Measurements from ENCODE around the gene LNX1. TPM values are rescaled to one million over a fixed set of nuclear protein-coding genes. Genes with fewer than 3 reads are reported as not detected.
A peak's percentile ranks its signal among the peaks of the same experiment; 100 is the strongest.

The LNX1 gene
- total and polyA plus RNA-seq, 2 donors (not counting 3 experiments of a cell fraction or from before 2014, with no cell fraction given), result 0.72 to 1.3 TPM

DNA sequence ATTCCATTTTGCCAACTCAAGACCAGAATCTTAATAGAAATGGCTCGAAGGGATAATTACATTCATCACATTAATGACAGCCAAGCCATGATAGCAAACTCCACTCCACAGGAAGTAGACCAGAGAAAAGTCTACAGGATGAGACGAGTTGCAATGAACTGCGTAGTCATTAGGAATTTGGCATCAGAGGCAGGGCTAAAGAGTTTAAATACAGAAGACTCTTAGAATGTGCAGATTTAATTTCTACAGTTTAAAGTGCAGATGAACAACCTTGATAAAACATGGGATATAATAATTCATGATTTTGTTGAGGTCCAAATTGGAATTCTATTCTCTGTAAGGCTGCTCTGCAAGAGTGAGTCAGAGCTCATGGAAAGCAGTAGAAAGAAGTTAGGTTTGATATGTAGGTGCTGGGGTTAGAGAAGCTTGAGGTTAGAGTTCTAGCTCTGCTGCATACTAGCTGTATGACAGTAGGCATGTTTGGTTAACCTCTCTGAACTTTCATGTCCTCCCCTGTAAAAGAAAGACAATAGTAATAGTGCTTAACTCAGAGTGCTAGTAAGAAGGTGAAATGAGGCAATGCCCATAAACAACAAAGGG is 32.2 kb downstream of the LNX1 start:
- Histone ChIP-seq H3K4me2 (ENCODE audit: insufficient read depth, low read length) (peak overlapping the region; percentile 90), H4K20me1 (replicated peaks; ENCODE audit: control insufficient read depth, extremely low read depth, insufficient read depth, low read length) (no peaks in the 10 kb centered on the region), H3K9me1 (replicated peaks; ENCODE audit: control insufficient read depth, extremely low read depth, insufficient read depth, low read length) (no peaks in the 10 kb centered on the region), H3K27me3 (ENCODE audit: control insufficient read depth in 2 of 2, insufficient read depth in 2 of 2, low read length in 2 of 2) (no peaks in the 10 kb centered on the region), H3K9ac (replicated peaks; ENCODE audit: extremely low read depth, insufficient read depth, low read length) (peak overlapping the region; percentile 79), H3K27ac (ENCODE audit: insufficient read depth, low read depth, low read length) (peak overlapping the region; percentile 95), H3K36me3 (ENCODE audit: control insufficient read depth in 2 of 2, extremely low read depth in 1 of 2, insufficient read depth in 2 of 2, low read length in 2 of 2) (no peaks in the 10 kb centered on the region), H2AFZ (ENCODE audit: low read depth, low read length) (no peak overlapping the region), H3K79me2 (ENCODE audit: control insufficient read depth, insufficient read depth, low read length) (no peaks in the 10 kb centered on the region), H3K4me1 (ENCODE audit: control insufficient read depth, extremely low read depth, insufficient read depth, low read length) (peaks cover 36% of the 10 kb centered on the region), H3K9me3 (replicated peaks; ENCODE audit: control insufficient read depth, insufficient read depth, low read length) (no peaks in the 10 kb centered on the region), H3K4me3 (replicated peaks in 1 of 3; ENCODE audit: insufficient read depth in 1 of 3, low read depth in 1 of 3, low read length in 3 of 3) (peak overlapping the region in 1 of 3 experiments; percentile 7)
- BruUV-seq (replicated peaks), result no TSS peak
- DNase-seq (ENCODE audit: low read depth, low spot score) (peak; percentile 44), FAIRE-seq (peak; percentile 50)
- CTCF ChIA-PET, result interaction anchor here (0.9 to 4.1 kb wide), 18 partner anchors 10 to 674 kb away, joined by 3 to 33 read pairs (median 5); no protein-coding TSS in a partner anchor
- intact Hi-C loops (cut with micrococcal nuclease), result loop anchor here (2.0 to 10.0 kb wide), 10 partner anchors 16 to 844 kb away; partner anchors contain the start of gene SCFD2
- POLR2A ChIA-PET, result interaction anchor here (1.8 kb wide), 1 partner anchor 17 kb away, joined by 8 read pairs; no protein-coding TSS in a partner anchor
- TF ChIP-seq POLR2AphosphoS5 (IDR thresholded peaks at IDR 0.05; ENCODE audit: insufficient read depth, low read depth, low read length) (no peak), EZH2 (IDR thresholded peaks at IDR 0.05; ENCODE audit: borderline replicate concordance, low read depth, low read length, severe bottlenecking) (no peak), JUN (IDR thresholded peaks at IDR 0.05; ENCODE audit: borderline replicate concordance, insufficient read depth, insufficient read length, low read depth) (peak; percentile 6), FOS (IDR thresholded peaks at IDR 0.05; ENCODE audit: borderline replicate concordance, insufficient read depth, low read length) (peak; percentile 36)
- TF ChIP-seq, protein P1, sequence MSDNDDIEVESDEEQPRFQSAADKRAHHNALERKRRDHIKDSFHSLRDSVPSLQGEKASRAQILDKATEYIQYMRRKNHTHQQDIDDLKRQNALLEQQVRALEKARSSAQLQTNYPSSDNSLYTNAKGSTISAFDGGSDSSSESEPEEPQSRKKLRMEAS (IDR thresholded peaks at IDR 0.05; ENCODE audit: insufficient read depth, insufficient read length), result no peak
- TF ChIP-seq, protein P2, sequence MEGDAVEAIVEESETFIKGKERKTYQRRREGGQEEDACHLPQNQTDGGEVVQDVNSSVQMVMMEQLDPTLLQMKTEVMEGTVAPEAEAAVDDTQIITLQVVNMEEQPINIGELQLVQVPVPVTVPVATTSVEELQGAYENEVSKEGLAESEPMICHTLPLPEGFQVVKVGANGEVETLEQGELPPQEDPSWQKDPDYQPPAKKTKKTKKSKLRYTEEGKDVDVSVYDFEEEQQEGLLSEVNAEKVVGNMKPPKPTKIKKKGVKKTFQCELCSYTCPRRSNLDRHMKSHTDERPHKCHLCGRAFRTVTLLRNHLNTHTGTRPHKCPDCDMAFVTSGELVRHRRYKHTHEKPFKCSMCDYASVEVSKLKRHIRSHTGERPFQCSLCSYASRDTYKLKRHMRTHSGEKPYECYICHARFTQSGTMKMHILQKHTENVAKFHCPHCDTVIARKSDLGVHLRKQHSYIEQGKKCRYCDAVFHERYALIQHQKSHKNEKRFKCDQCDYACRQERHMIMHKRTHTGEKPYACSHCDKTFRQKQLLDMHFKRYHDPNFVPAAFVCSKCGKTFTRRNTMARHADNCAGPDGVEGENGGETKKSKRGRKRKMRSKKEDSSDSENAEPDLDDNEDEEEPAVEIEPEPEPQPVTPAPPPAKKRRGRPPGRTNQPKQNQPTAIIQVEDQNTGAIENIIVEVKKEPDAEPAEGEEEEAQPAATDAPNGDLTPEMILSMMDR (IDR thresholded peaks at IDR 0.05; ENCODE audit: extremely low read depth in 1 of 2, insufficient read depth in 1 of 2, low read depth in 1 of 2, low read length in 2 of 2), result no peak
- dilution Hi-C loops (cut with MboI; ENCODE audit: extremely low pct_ligation_motif_present, low sequenced_read_pairs), result no loop called here

Measured in endothelial cell of umbilical vein (primary cell).